Measurements from ENCODE around the gene MSANTD3. TPM values are rescaled to one million over a fixed set of nuclear protein-coding genes. Genes with fewer than 3 reads are reported as not detected.

The MSANTD3 gene
- total RNA-seq, 4 donors from 2014 or later = 39.2 to 48.2 (median 44.3) TPM

DNA sequence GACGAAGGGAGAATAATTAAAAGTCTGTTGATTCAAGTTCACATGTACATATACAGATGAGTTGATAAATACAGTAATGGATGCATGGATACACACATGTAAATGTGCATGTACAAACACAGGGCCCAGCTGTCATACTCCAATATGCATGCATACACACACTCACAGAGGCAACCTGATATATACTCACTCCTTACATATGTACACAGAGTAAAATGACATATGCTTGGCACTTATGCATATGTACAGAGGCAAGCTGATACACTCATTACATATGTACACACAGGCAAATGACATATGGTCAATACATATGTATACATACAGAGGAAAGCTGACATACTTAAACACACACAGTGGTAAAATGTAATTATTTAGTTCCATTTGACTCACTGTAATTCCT is 38.8 kb downstream of the MSANTD3 start:
- peak overlapping the region in 2 of 3 donors; percentile 85 to 89 for H3K27ac ChIP-seq
- intact Hi-C loops (cut with DNase I) = loop anchor here (5.0 kb wide), 1 partner anchor 33 kb away; no protein-coding TSS in a partner anchor

DNA sequence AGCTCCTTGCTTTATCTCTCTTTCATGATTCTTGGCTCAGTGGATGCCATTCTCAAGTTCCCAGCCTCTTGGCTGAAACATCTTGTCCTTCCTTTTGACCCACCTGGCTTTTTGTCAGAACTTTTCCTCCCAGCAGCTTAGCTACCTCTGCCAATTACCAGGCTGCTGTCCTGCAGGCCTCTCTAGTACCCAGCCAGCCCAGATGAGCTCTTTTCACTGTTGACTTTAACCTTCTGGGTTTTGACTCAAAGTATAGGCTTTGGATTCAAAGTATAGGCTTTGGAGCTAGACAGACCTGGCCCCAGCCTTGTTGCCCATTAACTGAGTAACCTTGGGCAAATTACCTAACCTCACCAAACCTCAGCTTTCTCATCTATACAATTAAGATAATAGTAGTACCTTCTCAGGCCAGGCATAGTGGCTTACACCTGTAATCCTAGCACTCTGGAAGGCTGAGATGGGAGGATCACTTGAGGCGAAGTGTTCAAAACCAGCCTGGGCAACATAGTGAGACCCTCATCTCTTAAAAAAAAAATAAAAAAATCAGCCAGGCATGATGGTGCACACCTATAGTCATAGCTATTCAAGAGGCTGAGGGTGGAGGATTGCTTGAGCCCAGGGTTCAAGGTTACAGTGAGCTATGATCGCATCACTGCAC is 39.4 kb downstream of the MSANTD3 start:
- no peaks in the 10 kb centered on the region for H3K36me3 ChIP-seq
- no peaks in the 10 kb centered on the region for H3K9me3 ChIP-seq
- peaks cover 29 to 30% of the 10 kb centered on the region in 2 donors for H3K4me1 ChIP-seq
- no peak for TF ChIP-seq POLR2A (IDR thresholded peaks at IDR 0.05)
- TF ChIP-seq, protein P1, sequence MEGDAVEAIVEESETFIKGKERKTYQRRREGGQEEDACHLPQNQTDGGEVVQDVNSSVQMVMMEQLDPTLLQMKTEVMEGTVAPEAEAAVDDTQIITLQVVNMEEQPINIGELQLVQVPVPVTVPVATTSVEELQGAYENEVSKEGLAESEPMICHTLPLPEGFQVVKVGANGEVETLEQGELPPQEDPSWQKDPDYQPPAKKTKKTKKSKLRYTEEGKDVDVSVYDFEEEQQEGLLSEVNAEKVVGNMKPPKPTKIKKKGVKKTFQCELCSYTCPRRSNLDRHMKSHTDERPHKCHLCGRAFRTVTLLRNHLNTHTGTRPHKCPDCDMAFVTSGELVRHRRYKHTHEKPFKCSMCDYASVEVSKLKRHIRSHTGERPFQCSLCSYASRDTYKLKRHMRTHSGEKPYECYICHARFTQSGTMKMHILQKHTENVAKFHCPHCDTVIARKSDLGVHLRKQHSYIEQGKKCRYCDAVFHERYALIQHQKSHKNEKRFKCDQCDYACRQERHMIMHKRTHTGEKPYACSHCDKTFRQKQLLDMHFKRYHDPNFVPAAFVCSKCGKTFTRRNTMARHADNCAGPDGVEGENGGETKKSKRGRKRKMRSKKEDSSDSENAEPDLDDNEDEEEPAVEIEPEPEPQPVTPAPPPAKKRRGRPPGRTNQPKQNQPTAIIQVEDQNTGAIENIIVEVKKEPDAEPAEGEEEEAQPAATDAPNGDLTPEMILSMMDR (IDR thresholded peaks at IDR 0.05) = no peak
- intact Hi-C loops (cut with DNase I) = loop anchor here (5.0 kb wide), 1 partner anchor 34 kb away; no protein-coding TSS in a partner anchor
- peak overlapping the region; percentile 83 to 89 (median 85) for H3K27ac ChIP-seq
- no peak overlapping the region for H3K4me3 ChIP-seq (replicated peaks in 1 of 3)
- WGBS, 2 donors = 90 to 98% methylated on average over 2 of the region's 2 CpGs
- peak; percentile 80 to 84 for DNase-seq
- no peaks in the 10 kb centered on the region for H3K27me3 ChIP-seq

More for the DNA sequence above, 38.8 kb downstream of the MSANTD3 start:
- 93 to 94% methylated on average over 1 of the region's 1 CpG for WGBS, 2 donors
- no peak for DNase-seq
- TF ChIP-seq, protein P1 (IDR thresholded peaks at IDR 0.05) = no peak
- no peak for TF ChIP-seq POLR2A (IDR thresholded peaks at IDR 0.05)
- Histone ChIP-seq H3K4me3 (replicated peaks in 1 of 3) (no peak overlapping the region), H3K27me3 (no peaks in the 10 kb centered on the region), H3K36me3 (no peaks in the 10 kb centered on the region), H3K4me1 (peaks cover 29 to 30% of the 10 kb centered on the region in 2 donors), H3K9me3 (no peaks in the 10 kb centered on the region)

DNA sequence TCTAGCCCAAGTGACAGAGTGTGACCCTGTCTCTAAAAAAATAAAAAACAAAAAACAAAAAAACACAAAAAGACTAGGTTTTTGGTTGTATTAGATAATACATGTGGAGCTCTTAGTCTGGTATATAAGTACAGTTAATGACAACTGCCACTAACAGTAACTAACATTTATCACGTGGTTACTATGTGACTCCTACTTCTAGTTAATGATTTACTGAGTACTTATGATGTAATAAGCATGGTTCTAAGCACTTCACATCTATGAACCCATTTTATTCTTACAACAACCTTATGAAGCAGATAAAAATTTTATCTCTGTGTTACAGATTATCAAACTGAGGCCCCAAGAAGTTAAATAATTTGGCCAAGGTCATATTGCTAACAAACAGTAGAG is 39.9 kb downstream of the MSANTD3 start:
- intact Hi-C loops (cut with DNase I) = loop anchor here (5.0 kb wide), 1 partner anchor 35 kb away; no protein-coding TSS in a partner anchor
- peak overlapping the region; percentile 83 to 89 (median 85) for H3K27ac ChIP-seq
- peaks cover 29 to 30% of the 10 kb centered on the region in 2 donors for H3K4me1 ChIP-seq
- TF ChIP-seq, protein P1 (IDR thresholded peaks at IDR 0.05) = no peak
- no peak for TF ChIP-seq POLR2A (IDR thresholded peaks at IDR 0.05)
- no peaks in the 10 kb centered on the region for H3K27me3 ChIP-seq
- DNase-seq = no peak
- no peaks in the 10 kb centered on the region for H3K36me3 ChIP-seq
- H3K4me3 ChIP-seq (replicated peaks in 1 of 3) = no peak overlapping the region
- no peaks in the 10 kb centered on the region for H3K9me3 ChIP-seq
- 71 to 87% methylated on average over 1 of the region's 1 CpG for WGBS, 2 donors

DNA sequence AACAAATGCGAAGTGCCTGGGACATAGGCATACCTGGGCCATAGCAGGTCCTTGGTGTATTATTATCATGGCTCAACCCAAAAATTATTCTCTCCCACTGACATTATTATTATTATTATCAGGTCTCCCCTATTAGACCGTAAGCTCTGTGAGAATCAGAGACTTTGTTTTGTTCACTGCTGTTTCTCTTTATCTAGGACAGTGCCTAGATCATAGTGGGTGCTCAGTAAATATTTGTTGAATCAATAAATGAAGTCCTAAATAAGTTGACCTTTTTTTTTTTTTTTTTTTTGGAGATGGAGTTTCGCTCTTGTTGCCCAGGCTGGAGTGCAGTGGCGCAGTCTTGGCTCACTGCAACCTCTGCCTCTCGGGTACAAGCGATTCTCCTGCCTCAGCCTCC is 41.1 kb downstream of the MSANTD3 start:
- no peaks in the 10 kb centered on the region for H3K36me3 ChIP-seq
- DNase-seq = no peak
- WGBS, 2 donors = 96 to 98% methylated on average over 6 of the region's 6 CpGs
- no peaks in the 10 kb centered on the region for H3K9me3 ChIP-seq
- H3K4me3 ChIP-seq (replicated peaks in 1 of 3) = no peak overlapping the region
- intact Hi-C loops (cut with DNase I) = loop anchor here (5.0 kb wide), 1 partner anchor 36 kb away; no protein-coding TSS in a partner anchor
- H3K27ac ChIP-seq = peak overlapping the region in 1 of 3 donors; percentile 85
- TF ChIP-seq, protein P1 (IDR thresholded peaks at IDR 0.05) = no peak
- TF ChIP-seq POLR2A (IDR thresholded peaks at IDR 0.05) = no peak
- H3K4me1 ChIP-seq = peaks cover 30 to 32% of the 10 kb centered on the region in 2 donors
- H3K27me3 ChIP-seq = no peaks in the 10 kb centered on the region

DNA sequence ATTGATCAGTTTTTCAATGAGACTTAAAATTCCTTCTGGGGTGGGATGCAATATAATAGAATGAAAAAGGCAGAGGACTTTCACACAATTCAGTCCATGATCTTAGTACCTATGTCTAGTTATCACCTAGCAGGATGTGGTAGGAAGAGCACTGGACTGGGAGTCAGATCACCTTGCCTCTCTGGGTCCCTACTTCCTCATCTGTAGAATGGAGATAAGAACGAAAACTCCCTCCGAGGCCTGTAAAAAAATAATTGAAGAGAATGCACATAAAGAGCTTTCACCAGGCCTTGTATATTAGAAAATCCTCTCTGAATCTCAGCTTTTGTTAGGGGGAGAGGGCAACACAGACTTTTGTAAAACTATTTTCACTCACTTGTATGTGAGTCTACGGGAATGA is 45.3 kb downstream of the MSANTD3 start:
- H3K27me3 ChIP-seq = no peaks in the 10 kb centered on the region
- H3K4me1 ChIP-seq = peaks cover 13 to 22% of the 10 kb centered on the region in 2 donors
- no peaks in the 10 kb centered on the region for H3K9me3 ChIP-seq
- H3K27ac ChIP-seq = no peak overlapping the region
- no peak for DNase-seq
- 87 to 90% methylated on average over 3 of the region's 3 CpGs for WGBS, 2 donors
- intact Hi-C loops (cut with DNase I) = no loop called here
- peak overlapping the region in 1 of 3 donors; percentile 71 for H3K4me3 ChIP-seq (replicated peaks in 1 of 3)
- H3K36me3 ChIP-seq = no peaks in the 10 kb centered on the region
- TF ChIP-seq, protein P1 (IDR thresholded peaks at IDR 0.05) = no peak
- TF ChIP-seq POLR2A (IDR thresholded peaks at IDR 0.05) = no peak
